Esophagus squamous epithelium (tissue), 4 donors: ENCODE results near the gene S100A1.

Experiments
- POLR2A ChIP-seq, 4 donors: fragments of 450-650 bp; IDR thresholded peaks; one replicate each; pipeline ENCODE4 v1.6.1; 2017; ENCODE audit warnings: antibody characterized with exemption in 4 of 4, mild to moderate bottlenecking in 4 of 4, moderate library complexity in 3 of 4
- TF ChIP-seq, protein P1 (sequence below), 6 experiments: fragments of 450-650 bp in 4 of 6; fragments of 200-600 bp in 2 of 6; sonication (generic) in 2 of 6; IDR thresholded peaks; one replicate each; pipeline ENCODE4 v1.5.1; 2016 to 2019; ENCODE audit warnings: antibody characterized with exemption in 6 of 6, mild to moderate bottlenecking in 4 of 6, moderate library complexity in 4 of 6

DNA sequence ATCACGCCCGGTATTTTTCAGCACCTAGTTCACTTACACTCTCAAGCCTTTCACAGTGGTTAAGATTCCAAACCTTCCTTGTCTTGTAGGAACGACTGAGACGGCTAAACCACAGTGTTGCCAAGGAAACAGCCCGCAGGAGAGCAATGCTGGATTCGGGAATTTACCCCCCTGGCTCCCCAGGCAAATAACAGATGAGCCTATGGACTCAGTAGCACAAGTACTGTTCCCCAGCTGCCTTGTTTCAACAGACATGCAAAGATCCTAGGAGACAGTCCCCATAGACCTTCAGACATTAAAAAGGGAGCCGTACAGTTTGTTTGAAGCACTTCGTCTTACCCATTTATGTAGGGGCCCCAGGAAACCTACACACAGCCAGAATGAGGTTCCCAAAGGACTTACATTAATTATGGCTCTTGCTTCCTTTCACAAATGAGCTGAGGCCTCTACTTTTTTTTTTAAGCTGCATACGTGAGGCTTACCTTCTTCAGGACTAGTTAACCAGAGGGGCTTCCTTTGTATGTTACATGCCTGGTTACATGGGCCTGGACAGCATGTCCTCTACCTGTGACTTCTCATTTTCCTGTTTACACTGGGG is 33.0 kb downstream of the S100A1 start:
- TF ChIP-seq, protein P1, sequence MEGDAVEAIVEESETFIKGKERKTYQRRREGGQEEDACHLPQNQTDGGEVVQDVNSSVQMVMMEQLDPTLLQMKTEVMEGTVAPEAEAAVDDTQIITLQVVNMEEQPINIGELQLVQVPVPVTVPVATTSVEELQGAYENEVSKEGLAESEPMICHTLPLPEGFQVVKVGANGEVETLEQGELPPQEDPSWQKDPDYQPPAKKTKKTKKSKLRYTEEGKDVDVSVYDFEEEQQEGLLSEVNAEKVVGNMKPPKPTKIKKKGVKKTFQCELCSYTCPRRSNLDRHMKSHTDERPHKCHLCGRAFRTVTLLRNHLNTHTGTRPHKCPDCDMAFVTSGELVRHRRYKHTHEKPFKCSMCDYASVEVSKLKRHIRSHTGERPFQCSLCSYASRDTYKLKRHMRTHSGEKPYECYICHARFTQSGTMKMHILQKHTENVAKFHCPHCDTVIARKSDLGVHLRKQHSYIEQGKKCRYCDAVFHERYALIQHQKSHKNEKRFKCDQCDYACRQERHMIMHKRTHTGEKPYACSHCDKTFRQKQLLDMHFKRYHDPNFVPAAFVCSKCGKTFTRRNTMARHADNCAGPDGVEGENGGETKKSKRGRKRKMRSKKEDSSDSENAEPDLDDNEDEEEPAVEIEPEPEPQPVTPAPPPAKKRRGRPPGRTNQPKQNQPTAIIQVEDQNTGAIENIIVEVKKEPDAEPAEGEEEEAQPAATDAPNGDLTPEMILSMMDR (IDR thresholded peaks at IDR 0.05) = no peak
- no peak for TF ChIP-seq POLR2A (IDR thresholded peaks at IDR 0.05)
